22Rv1 (cell line): ENCODE measurements around the gene GORASP2.
A peak's percentile ranks its signal among the peaks of the same experiment; 100 is the strongest.

Experiments
- H3K27ac ChIP-seq: fragments of 450-650 bp; 2 replicates; pipeline ENCODE4 v1.5.1; 2017
- ZFX ChIP-seq: fragments of 450-650 bp; IDR thresholded peaks from 2 replicates; pipeline ENCODE4 v1.6.1; 2017; ENCODE audit warnings: antibody characterized with exemption, borderline replicate concordance
- TF ChIP-seq, protein P1 (sequence below): fragments of 450-650 bp; IDR thresholded peaks from 2 replicates; pipeline ENCODE4 v1.5.1; 2017; ENCODE audit warnings: mild to moderate bottlenecking

The GORASP2 gene

DNA sequence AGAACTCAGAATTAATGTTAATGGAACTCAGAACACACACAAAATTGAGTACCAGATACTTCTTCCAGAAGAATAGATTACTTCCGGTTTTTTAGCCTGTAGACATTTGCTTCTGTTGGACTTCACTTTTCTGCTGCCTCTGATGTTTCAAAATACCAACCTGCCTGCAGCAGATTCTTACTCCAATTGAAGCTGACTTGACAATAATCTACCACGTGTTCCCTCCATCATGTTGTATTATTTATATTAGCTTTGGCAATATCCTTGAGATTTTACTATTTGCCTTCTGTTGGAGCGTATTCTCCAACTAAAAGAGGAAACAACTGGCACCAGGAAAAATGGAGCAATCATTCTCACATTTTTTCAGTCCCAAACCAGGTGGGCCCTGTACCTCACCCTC is 3.1 kb upstream of the GORASP2 start:
- H3K27ac ChIP-seq = no peak overlapping the region
- TF ChIP-seq, protein P1, sequence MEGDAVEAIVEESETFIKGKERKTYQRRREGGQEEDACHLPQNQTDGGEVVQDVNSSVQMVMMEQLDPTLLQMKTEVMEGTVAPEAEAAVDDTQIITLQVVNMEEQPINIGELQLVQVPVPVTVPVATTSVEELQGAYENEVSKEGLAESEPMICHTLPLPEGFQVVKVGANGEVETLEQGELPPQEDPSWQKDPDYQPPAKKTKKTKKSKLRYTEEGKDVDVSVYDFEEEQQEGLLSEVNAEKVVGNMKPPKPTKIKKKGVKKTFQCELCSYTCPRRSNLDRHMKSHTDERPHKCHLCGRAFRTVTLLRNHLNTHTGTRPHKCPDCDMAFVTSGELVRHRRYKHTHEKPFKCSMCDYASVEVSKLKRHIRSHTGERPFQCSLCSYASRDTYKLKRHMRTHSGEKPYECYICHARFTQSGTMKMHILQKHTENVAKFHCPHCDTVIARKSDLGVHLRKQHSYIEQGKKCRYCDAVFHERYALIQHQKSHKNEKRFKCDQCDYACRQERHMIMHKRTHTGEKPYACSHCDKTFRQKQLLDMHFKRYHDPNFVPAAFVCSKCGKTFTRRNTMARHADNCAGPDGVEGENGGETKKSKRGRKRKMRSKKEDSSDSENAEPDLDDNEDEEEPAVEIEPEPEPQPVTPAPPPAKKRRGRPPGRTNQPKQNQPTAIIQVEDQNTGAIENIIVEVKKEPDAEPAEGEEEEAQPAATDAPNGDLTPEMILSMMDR = no peak
- TF ChIP-seq ZFX = no peak

DNA sequence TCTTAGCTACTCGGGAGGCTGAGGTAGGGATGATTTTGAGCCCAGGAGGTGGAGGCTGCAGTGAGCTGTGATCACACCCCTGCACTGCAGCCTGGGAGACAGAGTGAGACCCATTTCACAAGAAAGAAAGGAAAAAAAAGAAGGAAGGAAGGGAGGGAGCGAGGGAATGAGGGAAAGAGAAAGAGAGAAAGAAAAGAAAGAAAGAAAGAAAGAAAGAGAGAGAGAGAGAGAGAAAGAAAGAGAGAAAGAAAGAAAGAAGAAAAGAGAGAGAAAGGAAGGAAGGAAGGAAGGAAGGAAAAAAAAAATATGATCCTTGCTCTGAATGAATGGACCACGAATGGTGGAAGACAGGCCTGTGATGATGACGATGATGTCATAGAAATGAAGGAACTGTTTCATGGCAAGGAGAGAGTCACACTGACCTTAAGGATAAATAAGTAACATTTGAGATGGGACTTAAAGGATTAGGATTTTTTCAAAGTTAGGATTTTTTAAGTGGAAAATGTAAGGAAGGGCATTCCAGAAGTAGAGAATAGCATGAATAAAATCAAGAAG is 2.2 kb upstream of the GORASP2 start:
- no peak overlapping the region for H3K27ac ChIP-seq
- no peak for TF ChIP-seq ZFX
- TF ChIP-seq, protein P1 = no peak

DNA sequence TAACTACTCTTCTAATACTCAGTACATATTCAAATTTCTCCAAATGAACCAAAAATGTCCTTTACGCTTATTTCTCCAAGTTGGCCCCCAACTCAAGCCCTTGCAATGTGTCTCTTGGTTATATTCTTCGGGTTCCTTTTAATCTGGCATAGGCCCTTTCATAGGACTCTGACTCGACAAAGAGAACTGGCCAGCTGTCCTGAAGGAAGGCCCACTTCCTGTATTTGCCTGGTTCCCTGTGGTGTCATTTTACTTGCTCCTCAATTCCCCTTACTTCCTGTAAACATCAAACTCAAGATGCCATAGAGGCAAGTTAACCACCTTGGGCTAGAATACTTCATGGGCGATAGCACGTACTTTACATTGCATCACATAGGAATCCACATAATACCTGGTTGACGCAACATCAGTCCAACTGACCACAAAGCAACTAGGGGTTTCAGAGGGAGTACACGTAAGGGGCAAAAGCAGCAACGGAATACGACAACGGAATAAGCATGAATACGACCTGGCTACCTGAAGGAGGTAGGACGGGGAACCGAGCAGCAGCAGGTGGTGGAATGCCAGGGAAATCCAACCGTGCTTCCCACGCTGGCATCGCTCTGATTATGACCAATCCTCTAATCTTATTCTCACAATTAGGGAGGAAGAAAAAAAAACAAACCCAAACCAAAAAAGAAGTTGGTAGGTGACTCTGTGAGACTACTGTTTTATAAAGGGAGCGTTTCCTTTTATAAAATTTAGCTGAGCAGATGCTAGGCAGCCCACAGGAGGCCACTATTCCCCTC is 823 bp upstream of the GORASP2 start:
- H3K27ac ChIP-seq = peak overlapping the region; percentile 79
- TF ChIP-seq, protein P1 = no peak
- no peak for TF ChIP-seq ZFX

DNA sequence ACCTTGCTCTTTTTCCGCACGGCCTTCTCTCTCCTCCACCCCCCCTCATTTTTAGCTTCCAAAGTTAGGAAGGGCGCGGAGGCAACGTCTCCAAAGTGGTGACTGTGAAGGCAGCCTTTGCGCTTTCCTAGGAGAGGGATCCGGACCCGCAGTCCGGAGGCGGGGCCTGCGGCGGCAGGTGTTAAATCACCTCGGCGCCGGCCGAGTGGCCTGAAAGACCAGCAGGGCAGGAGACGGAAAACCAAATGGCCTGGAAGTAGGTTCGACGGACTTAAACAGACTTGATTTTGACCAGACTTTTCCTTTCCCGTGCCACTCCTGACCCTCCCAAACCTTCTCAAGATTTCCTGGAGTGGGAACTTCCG is 615 bp downstream of the GORASP2 start:
- TF ChIP-seq, protein P1 = no peak
- no peak for TF ChIP-seq ZFX

DNA sequence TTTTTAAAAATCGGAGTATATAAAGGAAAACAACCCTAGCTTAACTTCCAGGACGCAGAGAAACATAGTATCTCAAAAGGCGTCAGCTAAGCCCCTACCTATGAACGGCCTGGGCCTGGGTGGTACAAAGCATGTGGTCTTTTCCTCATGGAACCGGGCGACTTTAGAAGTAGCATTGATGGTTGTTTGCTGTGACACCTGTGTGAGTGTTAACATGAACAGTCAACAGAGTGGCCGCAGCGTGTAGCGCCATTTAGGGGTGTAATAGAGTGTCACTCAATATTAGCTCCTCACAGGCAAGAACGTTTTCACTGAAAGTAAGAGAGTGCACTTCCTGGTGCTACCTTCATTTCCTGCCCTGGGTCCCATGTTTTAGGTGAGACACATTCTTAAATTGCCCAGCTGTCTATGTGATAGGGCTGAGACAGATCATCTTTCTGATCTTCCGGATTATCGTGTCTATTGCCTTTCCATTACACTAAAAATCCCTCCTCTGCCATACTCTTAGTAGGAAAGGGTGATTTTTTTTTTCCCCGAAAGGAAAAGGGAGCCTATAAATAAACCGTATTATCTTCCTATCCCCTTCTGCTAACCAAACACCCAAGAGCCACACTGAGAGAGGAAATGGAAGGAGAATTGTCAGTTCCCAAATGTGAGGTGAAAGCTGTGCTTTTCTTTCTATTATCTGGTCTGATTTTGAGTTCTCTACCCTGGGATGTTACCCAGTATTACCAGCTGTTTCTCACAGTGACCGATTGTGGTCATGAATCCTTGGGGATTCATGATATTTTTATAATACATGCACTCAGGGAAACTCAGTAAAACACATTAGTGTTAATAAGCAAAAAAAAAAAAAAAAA is 1.3 kb downstream of the GORASP2 start:
- peak overlapping the region; percentile 79 for H3K27ac ChIP-seq
- TF ChIP-seq, protein P1 = no peak
- no peak for TF ChIP-seq ZFX

More for the DNA sequence above, 615 bp downstream of the GORASP2 start:
- H3K27ac ChIP-seq = peak overlapping the region; percentile 79

DNA sequence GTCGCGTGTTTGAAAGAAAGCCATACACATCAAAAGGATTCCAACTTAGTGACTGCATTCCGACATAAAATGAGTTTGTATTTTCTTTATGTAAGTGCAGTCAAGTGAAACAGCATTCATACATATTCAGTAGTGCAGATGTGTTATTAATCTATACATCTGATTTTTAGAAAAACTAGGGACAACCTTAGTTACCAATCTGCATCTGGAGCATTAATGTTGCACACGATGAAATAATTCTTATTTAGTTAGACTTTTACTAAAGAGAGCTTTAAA is 1.9 kb downstream of the GORASP2 start:
- no peak for TF ChIP-seq ZFX
- TF ChIP-seq, protein P1 = no peak
- no peak overlapping the region for H3K27ac ChIP-seq

DNA sequence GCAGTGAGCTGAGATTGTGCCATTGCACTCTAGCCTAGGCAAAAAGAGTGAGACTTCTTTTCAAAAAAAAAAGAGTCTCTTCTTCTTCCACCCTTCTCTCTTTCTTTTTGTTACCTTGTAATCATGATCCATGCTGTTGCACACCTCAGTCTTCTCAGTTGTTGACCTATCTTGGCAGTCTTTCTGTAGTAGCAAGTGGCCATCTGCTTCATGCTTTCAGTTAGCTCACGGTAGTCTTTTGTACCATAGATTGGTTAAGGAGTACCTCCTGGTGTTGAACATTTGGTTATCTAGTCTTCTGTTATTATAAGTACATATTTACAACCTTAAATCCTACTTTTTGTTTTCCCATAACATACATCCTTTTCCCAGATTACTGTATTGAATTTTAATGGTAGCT is 3.1 kb downstream of the GORASP2 start:
- TF ChIP-seq, protein P1 = no peak
- TF ChIP-seq ZFX = no peak
- H3K27ac ChIP-seq = no peak overlapping the region
